Measurements from ENCODE around the gene TRABD2B.

GRCh38 chr1:47830021-47830420, 167.2 kb downstream of the TRABD2B start:
- TF ChIP-seq CTCF (IDR thresholded peaks at IDR 0.05) (no peak), POLR2A (IDR thresholded peaks at IDR 0.05) (no peak)

All from breast epithelium (tissue), 3 donors.